IMR-90 (cell line): ENCODE results near the gene CDKN2B-AS1.

Source experiments
- BHLHE40 ChIP-seq: fragments of 150-350 bp; IDR thresholded peaks from 2 replicates; pipeline ENCODE4 v1.6.1; 2016; ENCODE audit warnings: mild to moderate bottlenecking, low read depth, low read length
- CHD1 ChIP-seq: IDR thresholded peaks from 2 replicates; pipeline ENCODE4 v1.6.1; 2012; ENCODE audit warnings: low read depth, low read length, improper control_type of control experiment
- CTCF ChIP-seq: conservative IDR thresholded peaks from 2 replicates; pipeline ENCODE4 v1.5.1; 2012; ENCODE audit warnings: mild to moderate bottlenecking, low read depth, low read length, improper control_type of control experiment
- MAFK ChIP-seq: IDR thresholded peaks from 2 replicates; pipeline ENCODE4 v1.6.1; 2012; ENCODE audit warnings: low read depth, low read length, improper control_type of control experiment
- POLR2A ChIP-seq: IDR thresholded peaks from 2 replicates; pipeline ENCODE4 v1.6.1; 2012; ENCODE audit warnings: mild to moderate bottlenecking, low read depth, low read length
- RAD21 ChIP-seq: IDR thresholded peaks from 2 replicates; pipeline ENCODE4 v1.6.1; 2012; ENCODE audit warnings: low read length, improper control_type of control experiment
- RCOR1 ChIP-seq: IDR thresholded peaks from 2 replicates; pipeline ENCODE4 v1.6.1; 2012; ENCODE audit warnings: mild to moderate bottlenecking, low read length, improper control_type of control experiment; ENCODE audit not compliant: insufficient replicate concordance
- RFX5 ChIP-seq: IDR thresholded peaks from 2 replicates; pipeline ENCODE4 v1.8.0; 2012; ENCODE audit warnings: low read depth, mild to moderate bottlenecking, low read length, moderate library complexity
- USF2 ChIP-seq: fragments of 150-350 bp; IDR thresholded peaks from 2 replicates; pipeline ENCODE4 v1.6.1; 2017; ENCODE audit warnings: mild to moderate bottlenecking, antibody characterized with exemption, low read length, low read depth
- TF ChIP-seq, protein P1 (sequence below): fragments of 150-350 bp; IDR thresholded peaks from 2 replicates; pipeline ENCODE4 v1.6.1; 2016; ENCODE audit warnings: low read depth, mild to moderate bottlenecking, low read length, moderate library complexity, borderline replicate concordance

GRCh38 chr9:22107202-22108045, 112.8 kb downstream of the CDKN2B-AS1 start:
- no peak for TF ChIP-seq CTCF
- no peak for TF ChIP-seq RAD21
- no peak for TF ChIP-seq MAFK
- TF ChIP-seq POLR2A: no peak
- no peak for TF ChIP-seq RFX5
- TF ChIP-seq CHD1: no peak
- no peak for TF ChIP-seq USF2
- no peak for TF ChIP-seq RCOR1
- TF ChIP-seq BHLHE40: peak; percentile 47; the same call in 1 of the 2 replicates
- TF ChIP-seq, protein P1, sequence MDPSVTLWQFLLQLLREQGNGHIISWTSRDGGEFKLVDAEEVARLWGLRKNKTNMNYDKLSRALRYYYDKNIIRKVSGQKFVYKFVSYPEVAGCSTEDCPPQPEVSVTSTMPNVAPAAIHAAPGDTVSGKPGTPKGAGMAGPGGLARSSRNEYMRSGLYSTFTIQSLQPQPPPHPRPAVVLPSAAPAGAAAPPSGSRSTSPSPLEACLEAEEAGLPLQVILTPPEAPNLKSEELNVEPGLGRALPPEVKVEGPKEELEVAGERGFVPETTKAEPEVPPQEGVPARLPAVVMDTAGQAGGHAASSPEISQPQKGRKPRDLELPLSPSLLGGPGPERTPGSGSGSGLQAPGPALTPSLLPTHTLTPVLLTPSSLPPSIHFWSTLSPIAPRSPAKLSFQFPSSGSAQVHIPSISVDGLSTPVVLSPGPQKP: no peak
